ENCODE measurements around the gene CEP70.
"Not testable (repeated sequence)": the region's sequence is repeated elsewhere in the genome, so short reads cannot be mapped to it uniquely, and the experiment has no call there.

The CEP70 gene

GRCh38 chr3:138594150-138594934, at the start of gene CEP70:
TSS of gene CEP70 (minus strand) at chr3:138594260. CDS start at chr3:138572927, 21,333 bp downstream.
- peak; percentile 96 for DNase-seq (ENCODE audit: low read depth)

- DNase-seq (ENCODE audit: low read depth) = no peak
Measured at GRCh38 chr3:138642927-138643253, 48.8 kb upstream of the CEP70 start.

GRCh38 chr3:138642226-138642926, 48.3 kb upstream of the CEP70 start:
- DNase-seq (ENCODE audit: low read depth) = no peak

DNA sequence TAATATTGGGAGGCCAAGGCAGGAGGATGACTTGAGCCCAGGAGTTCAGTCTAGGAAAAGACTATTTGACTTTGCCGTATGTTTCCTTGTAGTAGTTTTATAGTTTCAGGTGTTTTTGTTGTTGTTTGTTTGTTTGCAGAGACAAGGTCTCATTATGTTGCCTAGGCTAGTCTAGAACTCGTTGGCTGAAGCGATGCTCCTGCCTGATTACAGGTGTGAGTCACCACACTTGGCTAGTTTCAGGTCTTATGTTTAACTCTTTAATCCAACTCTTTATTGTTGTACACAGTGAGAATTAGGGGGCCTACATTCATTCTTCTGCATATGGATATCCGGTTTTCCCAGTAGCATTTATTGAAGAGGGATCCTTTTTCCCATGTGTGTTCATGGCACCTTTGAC, 46.5 kb upstream of the CEP70 start:
- DNase-seq (ENCODE audit: low read depth) = no peak

DNA sequence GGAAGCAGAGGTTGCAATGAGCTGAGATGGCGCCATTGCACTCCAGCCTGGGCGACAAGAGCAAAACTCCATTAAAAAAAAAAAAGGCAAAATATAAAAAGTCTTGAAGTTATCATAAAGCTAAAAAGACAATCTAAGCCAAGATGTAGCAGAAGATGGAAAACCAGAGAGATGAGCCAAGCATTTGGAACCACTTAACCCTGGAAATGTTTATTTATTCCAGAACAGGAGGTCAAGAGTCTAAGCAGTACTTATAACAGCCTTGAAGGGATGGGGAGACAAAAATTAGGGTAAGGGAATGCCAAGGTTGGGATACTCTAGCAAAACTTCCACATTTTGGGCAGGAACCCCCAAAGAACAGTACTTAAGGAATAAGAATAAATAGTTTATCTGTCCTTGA, 44.6 kb upstream of the CEP70 start:
- DNase-seq (ENCODE audit: low read depth) = no peak

DNA sequence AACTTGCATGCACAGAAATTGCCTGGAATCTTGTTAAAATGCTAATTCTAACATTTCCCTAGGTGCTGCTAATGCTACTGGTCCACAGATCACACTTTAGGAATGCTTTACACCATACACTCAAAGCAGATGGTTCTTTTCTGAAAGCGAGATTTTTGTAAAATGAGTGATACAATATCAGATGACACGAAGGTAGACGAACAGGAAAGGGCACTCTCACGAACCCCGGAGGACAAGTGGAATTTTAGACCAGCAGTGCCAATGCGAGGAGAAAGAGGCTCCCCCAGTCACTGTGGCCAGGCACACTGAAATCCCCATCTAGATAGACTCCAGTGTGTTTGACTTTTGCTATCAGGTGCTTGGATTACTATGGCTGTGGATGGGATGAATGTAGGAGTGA, 35.5 kb upstream of the CEP70 start:
- no peak for DNase-seq (ENCODE audit: low read depth)

DNA sequence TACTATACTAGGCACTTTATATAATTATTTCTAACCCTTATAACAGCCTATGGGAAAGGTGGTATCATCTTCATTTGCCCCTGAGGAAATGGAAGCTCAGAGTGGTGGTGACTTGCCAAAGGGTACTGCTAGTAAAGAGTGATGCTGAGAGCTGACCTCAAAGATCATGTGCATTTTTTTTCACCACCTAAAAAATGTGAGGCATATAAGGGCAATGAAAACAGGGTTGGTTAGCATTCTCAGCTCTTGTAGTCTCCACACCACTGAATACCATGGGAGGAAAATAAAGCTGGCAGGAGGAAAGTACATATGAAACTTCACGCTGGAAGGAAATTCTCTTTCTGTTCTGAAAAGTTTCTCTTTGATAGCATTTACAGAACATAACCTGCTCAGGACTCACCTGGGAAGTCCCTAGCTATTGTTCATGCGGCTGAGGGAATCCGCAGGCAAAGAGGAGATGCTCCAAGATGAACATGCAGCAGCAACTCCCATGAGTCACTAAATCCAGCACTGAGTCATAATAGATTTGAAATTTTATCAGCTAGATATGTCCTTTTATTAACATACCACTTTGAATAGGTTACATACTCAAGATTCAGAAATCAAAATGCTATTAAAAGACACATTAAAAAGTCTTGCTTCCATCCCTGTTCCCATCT, 31.8 kb upstream of the CEP70 start:
- peak; percentile 82 for DNase-seq (ENCODE audit: low read depth)

GRCh38 chr3:138624518-138624917, 30.5 kb upstream of the CEP70 start:
- DNase-seq (ENCODE audit: low read depth) = no peak

DNA sequence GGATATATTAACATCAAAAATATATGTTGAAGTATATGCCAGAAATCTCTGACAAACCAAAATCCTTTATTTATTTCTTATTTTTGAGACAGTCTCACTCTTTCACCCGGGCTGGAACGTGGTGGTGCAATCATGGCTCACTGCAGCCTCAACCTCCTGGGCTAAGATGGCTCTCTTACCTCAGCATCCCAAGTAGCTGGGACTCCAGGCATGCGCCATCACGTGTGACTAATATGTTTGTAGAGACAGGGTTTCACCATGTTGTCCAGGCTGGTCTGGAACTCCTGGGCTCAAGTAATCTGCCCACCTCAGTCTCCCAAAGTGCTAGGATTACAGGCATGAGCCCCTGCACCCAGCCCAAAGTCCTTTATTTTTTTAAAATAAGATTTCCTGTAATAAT, 26.4 kb upstream of the CEP70 start:
- peak; percentile 26 for DNase-seq (ENCODE audit: low read depth)

- no peak for DNase-seq (ENCODE audit: low read depth)
Measured at GRCh38 chr3:138615462-138615861, 21.4 kb upstream of the CEP70 start.

GRCh38 chr3:138609898-138610266, 15.8 kb upstream of the CEP70 start:
- DNase-seq (ENCODE audit: low read depth) = no peak

DNA sequence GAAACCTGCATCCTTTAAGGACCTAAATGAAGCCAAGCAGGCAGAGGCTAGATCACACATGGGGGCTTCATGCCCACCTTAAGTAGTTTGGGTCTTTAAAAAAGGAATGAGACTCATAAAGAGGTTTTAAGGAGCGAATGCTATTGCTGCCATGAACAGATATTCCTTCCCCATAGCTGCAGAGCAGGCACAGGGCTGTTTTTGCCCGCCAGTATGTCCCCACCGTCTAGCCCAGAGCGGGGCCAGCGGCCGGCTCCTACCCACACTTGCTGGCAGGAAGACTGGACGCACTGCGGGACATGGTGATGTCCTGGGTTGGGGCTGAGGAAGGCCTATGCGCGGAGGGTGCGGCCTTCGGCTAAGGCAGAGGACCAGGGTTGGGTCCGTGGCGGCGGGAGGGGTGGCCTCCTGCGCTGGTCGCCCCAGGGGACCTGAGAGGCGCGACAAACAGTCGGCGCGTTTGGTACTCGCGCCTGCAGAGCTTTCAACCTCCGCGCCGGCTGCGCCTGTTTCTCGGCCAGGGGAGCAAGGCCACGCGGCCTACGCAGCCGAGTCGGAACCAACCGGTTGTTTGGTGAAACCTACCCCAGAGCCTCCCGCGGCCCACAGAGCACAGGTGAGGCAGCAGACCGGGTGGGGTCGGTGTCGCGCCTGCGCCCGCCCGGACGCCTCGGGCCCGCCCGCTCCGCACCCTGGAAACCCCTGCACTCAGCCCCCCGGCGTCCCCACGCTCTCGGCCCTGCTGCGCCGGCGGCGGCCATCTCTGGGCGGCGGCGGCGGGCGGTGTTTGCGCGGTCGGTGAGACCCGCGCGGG, 14.5 kb upstream of the CEP70 start, which contains the start of gene FAIM:
Gene FAIM (plus strand): TSS at position 450 of the 814 bp plus-strand sequence. CDS start 10,956 bp downstream, outside the sequence.
- DNase-seq (ENCODE audit: low read depth) = peak; percentile 71

- DNase-seq (ENCODE audit: low read depth) = not testable (repeated sequence)
Measured at GRCh38 chr3:138604106-138604595, 10.1 kb upstream of the CEP70 start.

GRCh38 chr3:138601661-138602060, 7.6 kb upstream of the CEP70 start:
- not testable (repeated sequence) for DNase-seq (ENCODE audit: low read depth)

DNA sequence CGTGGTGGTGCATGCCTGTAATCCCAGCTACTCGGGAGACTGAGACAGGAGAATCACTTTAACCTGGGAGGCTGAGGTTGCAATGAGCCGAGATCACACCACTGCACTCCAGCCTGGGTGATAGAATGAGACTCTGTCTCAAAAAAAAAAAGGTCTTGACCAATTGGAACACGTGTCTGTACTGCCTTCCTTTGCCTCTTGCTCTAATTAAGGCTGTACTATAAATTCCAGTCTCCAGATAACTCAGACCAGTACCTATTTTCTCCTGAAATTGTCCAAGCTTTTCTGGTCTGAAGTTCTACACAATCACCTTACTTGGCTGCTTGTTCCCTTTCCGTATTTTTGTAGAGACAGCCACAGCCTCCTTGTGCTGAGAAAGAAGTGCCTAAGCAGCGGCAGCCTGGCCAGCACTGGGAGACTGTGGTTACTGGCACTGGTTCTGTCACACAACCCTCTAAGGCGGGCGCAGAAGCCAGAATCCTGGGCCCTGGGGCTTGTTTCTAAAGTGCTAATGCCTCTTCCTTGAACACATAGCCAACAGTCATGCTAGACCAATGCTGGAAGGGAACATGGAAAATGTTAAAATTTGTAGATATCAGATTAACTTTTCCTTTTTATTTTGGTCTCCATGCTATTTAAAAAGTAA, 6.2 kb upstream of the CEP70 start:
- no peak for DNase-seq (ENCODE audit: low read depth)

DNA sequence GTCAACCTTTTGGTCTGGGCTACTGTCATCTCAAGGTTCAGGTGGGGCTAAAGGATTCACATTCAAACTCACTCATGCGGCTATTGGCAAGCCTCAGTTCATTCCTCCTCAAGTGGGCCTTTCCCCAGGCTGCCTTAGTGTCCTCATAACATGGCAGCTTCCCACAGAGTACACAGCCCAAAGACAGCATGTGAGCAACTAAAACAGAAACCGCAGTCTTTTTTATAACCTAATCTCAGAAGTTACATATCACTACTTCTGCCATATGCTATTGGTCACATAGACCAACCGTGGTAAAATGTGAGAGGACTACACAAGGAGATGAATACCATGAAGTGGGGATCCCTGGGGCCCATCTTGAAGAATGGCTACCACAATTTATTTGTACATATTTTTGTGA, 4.5 kb upstream of the CEP70 start:
- no peak for DNase-seq (ENCODE audit: low read depth)

- DNase-seq (ENCODE audit: low read depth) = peak; percentile 51
Measured at GRCh38 chr3:138597186-138597976, 3.3 kb upstream of the CEP70 start.

- no peak for DNase-seq (ENCODE audit: low read depth)
Measured at GRCh38 chr3:138594935-138595610, 1.0 kb upstream of the CEP70 start.

DNA sequence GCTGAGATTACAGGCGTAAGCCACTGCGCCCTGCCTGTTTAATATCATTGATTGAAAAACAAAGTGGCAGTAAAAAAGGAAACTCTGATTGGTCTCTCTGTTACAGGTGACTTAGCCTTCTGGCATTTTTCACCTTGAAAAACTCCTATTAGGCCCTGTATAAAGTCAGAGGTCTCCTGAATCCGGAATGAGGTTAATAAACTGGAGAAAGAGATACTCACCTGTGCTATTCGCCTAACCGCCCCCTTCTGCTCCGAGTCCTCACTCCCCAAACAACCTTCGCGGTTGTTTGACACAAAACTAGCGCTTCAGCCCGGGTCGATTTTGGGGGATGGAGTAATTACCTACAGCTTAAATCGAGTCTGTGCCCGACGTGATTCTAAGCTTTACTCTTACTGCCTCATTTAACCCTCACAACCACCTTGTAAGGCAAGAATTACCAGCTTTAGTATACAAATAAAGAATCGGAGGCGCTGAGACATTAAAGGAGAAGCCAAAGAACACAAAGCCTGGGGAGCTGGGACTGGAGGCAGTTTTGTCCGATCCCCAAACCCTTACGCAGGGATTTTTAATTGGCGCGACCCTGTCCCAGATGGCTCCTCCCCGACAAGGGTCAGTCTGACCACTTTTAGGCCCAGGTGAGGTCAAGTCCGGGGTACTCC, 441 bp downstream of the CEP70 start:
- no peak for DNase-seq (ENCODE audit: low read depth)

- DNase-seq (ENCODE audit: low read depth) = no peak
Measured at GRCh38 chr3:138591392-138591791, 2.7 kb downstream of the CEP70 start.

Data from iris pigment epithelial cell (primary cell).